Osteoblast (primary cell): ENCODE results near the gene VGF. TPM values are rescaled to one million over a fixed set of nuclear protein-coding genes. Genes with fewer than 3 reads are reported as not detected.
A peak's percentile ranks its signal among the peaks of the same experiment; 100 is the strongest.
"Not testable (repeated sequence)": the region's sequence is repeated elsewhere in the genome, so short reads cannot be mapped to it uniquely, and the experiment has no call there.

Experiments used
- DNase-seq: peaks from one replicate; pipeline ENCODE4 v3.0.0; 2011; ENCODE audit warnings: low spot score, mixed read lengths; ENCODE audit not compliant: insufficient read length; ENCODE audit errors: missing footprints
- H2AFZ ChIP-seq: 2 replicates; pipeline ENCODE4 v1.6.0; 2011; ENCODE audit warnings: mild to moderate bottlenecking, low read length
- H3K27ac ChIP-seq: 2 replicates; pipeline ENCODE4 v1.5.1; 2011; ENCODE audit warnings: mild to moderate bottlenecking, low read depth, low read length, moderate library complexity
- H3K27me3 ChIP-seq: 2 replicates; pipeline ENCODE4 v1.6.0; 2012; ENCODE audit warnings: mild to moderate bottlenecking, control low read depth, inconsistent platforms, low read length, moderate library complexity; ENCODE audit not compliant: insufficient read depth
- H3K36me3 ChIP-seq: 2 replicates; pipeline ENCODE4 v1.5.1; 2011; ENCODE audit warnings: mild to moderate bottlenecking, low read length, control low read depth, moderate library complexity; ENCODE audit not compliant: insufficient read depth
- H3K4me1 ChIP-seq: 2 replicates; pipeline ENCODE4 v1.5.1; 2011; ENCODE audit warnings: mild to moderate bottlenecking, low read length, control low read depth, moderate library complexity; ENCODE audit not compliant: insufficient read depth
- H3K4me2 ChIP-seq: 2 replicates; pipeline ENCODE4 v1.6.0; 2011; ENCODE audit warnings: mild to moderate bottlenecking, low read length; ENCODE audit not compliant: insufficient read depth
- H3K4me3 ChIP-seq: fragments of 200-600 bp; sonication (generic); 3 replicates; pipeline ENCODE4 v1.5.1; 2012; ENCODE audit warnings: mild to moderate bottlenecking, low read length, inconsistent platforms; ENCODE audit not compliant: insufficient read depth
- H3K79me2 ChIP-seq: 2 replicates; pipeline ENCODE4 v1.6.0; 2012; ENCODE audit warnings: mild to moderate bottlenecking, low read length, control low read depth, inconsistent platforms; ENCODE audit not compliant: insufficient read depth
- H3K9me3 ChIP-seq: 2 replicates; pipeline ENCODE4 v1.5.1; 2011; ENCODE audit warnings: low read depth, low read length, control low read depth
- H4K20me1 ChIP-seq: 2 replicates; pipeline ENCODE4 v1.6.0; 2012; ENCODE audit warnings: mild to moderate bottlenecking, low read length, control low read depth; ENCODE audit not compliant: insufficient read depth
- CTCF ChIP-seq: IDR thresholded peaks from 2 replicates; pipeline ENCODE4 v1.5.1; 2011; ENCODE audit warnings: mild to moderate bottlenecking, low read depth, low read length, moderate library complexity; ENCODE audit errors: extremely low read depth
- total RNA-seq: library from RNA; depleted of rRNA; stranded (reverse); fragments of >200 nt; gene quantifications from 2 replicates; pipeline ENCODE4 v1.2.3, GENCODE V29; 2012

The VGF gene
- total RNA-seq, 1 donor: 0.36 TPM

DNA sequence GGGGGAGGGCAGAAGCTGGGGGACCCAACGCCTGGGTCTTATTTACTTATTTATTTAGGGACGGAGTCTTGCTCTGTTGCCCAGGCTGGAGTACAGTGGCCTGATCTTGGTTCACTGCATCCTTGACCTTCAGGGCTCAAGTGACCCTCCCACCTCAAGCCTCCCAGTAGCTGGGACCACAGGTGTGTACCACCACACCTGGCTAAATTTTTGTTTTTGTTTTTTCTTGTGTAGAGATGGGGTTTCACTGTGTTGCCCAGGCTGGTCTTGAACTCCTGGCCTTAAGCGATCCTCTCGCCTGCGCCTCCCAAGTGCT lies 37.2 kb upstream of the VGF start:
- no peak overlapping the region for H3K4me3 ChIP-seq
- no peak overlapping the region for H3K4me2 ChIP-seq
- H3K36me3 ChIP-seq: peaks cover 5% of the 10 kb centered on the region
- H3K79me2 ChIP-seq: no peaks in the 10 kb centered on the region
- no peak overlapping the region for H3K27ac ChIP-seq
- H3K9me3 ChIP-seq: no peaks in the 10 kb centered on the region
- DNase-seq: no peak
- no peak for TF ChIP-seq CTCF
- no peaks in the 10 kb centered on the region for H3K4me1 ChIP-seq
- peaks cover 37% of the 10 kb centered on the region for H3K27me3 ChIP-seq
- no peak overlapping the region for H2AFZ ChIP-seq
- H4K20me1 ChIP-seq: no peaks in the 10 kb centered on the region

GRCh38 chr7:101201695-101202602 lies 36.6 kb upstream of the VGF start:
- Histone ChIP-seq H3K4me2 (peak overlapping the region; percentile 28), H3K79me2 (no peaks in the 10 kb centered on the region), H3K4me1 (no peaks in the 10 kb centered on the region), H3K27me3 (peaks cover 37% of the 10 kb centered on the region), H3K27ac (no peak overlapping the region), H2AFZ (no peak overlapping the region), H3K4me3 (no peak overlapping the region), H3K36me3 (peaks cover 5% of the 10 kb centered on the region), H3K9me3 (no peaks in the 10 kb centered on the region), H4K20me1 (no peaks in the 10 kb centered on the region)
- peak; percentile 87 for DNase-seq
- no peak for TF ChIP-seq CTCF

DNA sequence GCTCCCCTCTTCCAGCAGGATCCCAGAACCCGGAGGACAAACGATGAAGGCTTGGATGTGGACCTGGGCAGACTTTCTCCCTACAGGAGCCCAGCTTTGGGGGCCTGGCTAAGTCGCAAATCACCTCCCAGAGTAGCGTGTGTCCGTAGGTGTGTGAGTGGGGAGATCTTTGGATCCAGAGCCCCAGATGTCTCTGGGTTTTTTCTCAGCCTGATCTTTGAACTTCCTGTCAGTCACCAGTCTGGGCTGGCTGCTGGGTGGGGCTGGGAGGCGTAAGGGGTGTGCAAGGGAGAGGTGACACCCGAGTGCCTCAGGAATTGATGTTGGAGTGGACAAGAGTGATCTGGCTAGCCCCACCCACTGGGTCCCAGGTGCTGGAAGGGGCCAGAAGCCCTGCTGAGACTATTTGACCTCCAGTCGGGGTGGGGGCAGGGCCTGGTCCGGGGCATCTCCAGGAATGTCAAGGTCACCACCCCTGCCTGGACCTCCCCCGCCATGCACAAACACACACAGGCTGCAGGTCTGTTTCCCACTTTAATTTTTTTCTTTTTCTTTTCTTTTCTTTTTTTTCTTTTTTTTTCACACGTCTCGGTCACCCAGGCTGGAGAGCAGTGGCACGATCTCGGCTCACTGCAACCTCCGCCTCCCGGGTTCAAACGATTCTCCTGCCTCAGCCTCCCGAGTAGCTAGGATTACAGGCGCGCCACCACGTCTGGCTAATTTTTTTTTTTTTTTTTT lies 35.7 kb upstream of the VGF start, which contains the start of gene MOGAT3:
Gene MOGAT3, minus strand, starts transcription at position 175 of the 738 bp plus-strand sequence. CDS start 182 bp downstream, outside the sequence.
- Histone ChIP-seq H3K9me3 (no peaks in the 10 kb centered on the region), H3K27me3 (peaks cover 37% of the 10 kb centered on the region), H2AFZ (no peak within 1 kb of the TSS), H3K36me3 (peaks cover 3% of the 10 kb centered on the region), H3K27ac (no peak within 1 kb of the TSS), H4K20me1 (no peaks in the 10 kb centered on the region), H3K4me2 (no peak within 1 kb of the TSS), H3K4me1 (no peaks in the 10 kb centered on the region), H3K79me2 (no peaks in the 10 kb centered on the region), H3K4me3 (no peak within 1 kb of the TSS)
- no peak for TF ChIP-seq CTCF
- DNase-seq: peak; percentile 71

GRCh38 chr7:101200504-101200861 lies 35.1 kb upstream of the VGF start:
- no peaks in the 10 kb centered on the region for H3K79me2 ChIP-seq
- no peak overlapping the region for H3K4me2 ChIP-seq
- H4K20me1 ChIP-seq: no peaks in the 10 kb centered on the region
- no peaks in the 10 kb centered on the region for H3K36me3 ChIP-seq
- no peaks in the 10 kb centered on the region for H3K9me3 ChIP-seq
- no peaks in the 10 kb centered on the region for H3K4me1 ChIP-seq
- TF ChIP-seq CTCF: no peak
- DNase-seq: peak; percentile 66
- H3K27ac ChIP-seq: no peak overlapping the region
- H3K4me3 ChIP-seq: no peak overlapping the region
- H2AFZ ChIP-seq: no peak overlapping the region
- peaks cover 37% of the 10 kb centered on the region for H3K27me3 ChIP-seq

DNA sequence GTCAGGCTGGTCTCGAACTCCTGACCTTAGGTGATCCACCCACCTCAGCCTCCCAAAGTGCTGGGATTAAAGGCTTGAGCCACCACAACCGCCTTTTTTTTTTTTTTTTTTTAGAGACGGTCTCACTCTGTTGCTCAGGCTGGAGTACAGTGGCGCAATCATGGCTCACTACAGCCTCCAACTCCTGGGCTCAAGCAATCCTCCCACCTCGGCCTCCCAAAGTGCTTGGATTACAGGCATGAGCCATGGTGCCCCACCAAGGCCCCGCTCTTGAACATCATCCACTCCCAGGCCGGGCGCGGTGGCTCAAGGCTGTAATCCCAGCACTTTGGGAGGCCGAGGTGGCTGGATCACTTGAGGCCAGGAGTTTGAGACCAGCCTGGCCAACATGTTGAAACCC lies 34.2 kb upstream of the VGF start:
- not testable (repeated sequence) for H4K20me1 ChIP-seq, H3K4me1 ChIP-seq, H3K27ac ChIP-seq, H3K4me2 ChIP-seq, H3K4me3 ChIP-seq, H3K79me2 ChIP-seq, H2AFZ ChIP-seq, H3K36me3 ChIP-seq, DNase-seq, H3K9me3 ChIP-seq
- H3K27me3 ChIP-seq: peaks cover 37% of the 10 kb centered on the region
